K562 (cell line): ENCODE results near the gene HMGA1. TPM values are rescaled to one million over a fixed set of nuclear protein-coding genes. Genes with fewer than 3 reads are reported as not detected.

Source experiments
- CXXC5 ChIP-seq: fragments of 250-450 bp; sonication (Bioruptor Pico); IDR thresholded peaks from 2 replicates; pipeline ENCODE4 v1.8.0; 2022; ENCODE audit warnings: inconsistent platforms, mild to moderate bottlenecking, moderate library complexity
- FOXK1 ChIP-seq: sonication (generic); formaldehyde crosslinking; IDR thresholded peaks from 2 replicates; pipeline ENCODE4 v1.8.0; 2022; ENCODE audit warnings: missing genetic modification reagents, mild to moderate bottlenecking, borderline replicate concordance
- GATA2 ChIP-seq: sonication (generic); formaldehyde crosslinking; IDR thresholded peaks from 2 replicates; pipeline ENCODE4 v1.4.0; 2020; ENCODE audit warnings: mild to moderate bottlenecking, missing genetic modification reagents
- KAT7 ChIP-seq: sonication (generic); formaldehyde crosslinking; IDR thresholded peaks from 2 replicates; pipeline ENCODE4 v1.8.0; 2022; ENCODE audit warnings: missing genetic modification reagents, mild to moderate bottlenecking, borderline replicate concordance
- MCM5 ChIP-seq: fragments of 450-650 bp; IDR thresholded peaks from 2 replicates; pipeline ENCODE4 v1.6.1; 2016; ENCODE audit warnings: low read depth
- NFIC ChIP-seq: fragments of 450-650 bp; IDR thresholded peaks from 2 replicates; pipeline ENCODE4 v1.6.1; 2017; ENCODE audit warnings: mild to moderate bottlenecking, inconsistent platforms
- RBFOX2 ChIP-seq: fragments of 200-400 bp; formaldehyde crosslinking; IDR thresholded peaks from 2 replicates; pipeline ENCODE4 v1.6.1; 2017; ENCODE audit warnings: low read depth, mild to moderate bottlenecking, low read length, moderate library complexity
- REST ChIP-seq, 2 experiments: fragments of 450-650 bp; formaldehyde crosslinking in 1 of 2; IDR thresholded peaks; 2 replicates each; pipeline versions ENCODE4 v1.4.0 to v1.6.1; 2014 to 2020; ENCODE audit warnings: mild to moderate bottlenecking in 2 of 2, borderline replicate concordance in 1 of 2, low read depth in 1 of 2
- SRSF7 ChIP-seq: fragments of 200-400 bp; formaldehyde crosslinking; optimal IDR thresholded peaks from 2 replicates; pipeline ENCODE3; 2017; ENCODE audit warnings: mild to moderate bottlenecking, low read depth, low read length
- YY1 ChIP-seq, 3 experiments: IDR thresholded peaks; 2 replicates each; pipeline ENCODE4 v1.6.1; 2011; ENCODE audit warnings: low read length in 2 of 3, mild to moderate bottlenecking in 2 of 3, moderate library complexity in 2 of 3, borderline replicate concordance in 1 of 3, control low read depth in 1 of 3, low read depth in 1 of 3; ENCODE audit not compliant: insufficient read depth in 3 of 3, insufficient replicate concordance in 2 of 3, control insufficient read depth in 1 of 3, insufficient read length in 1 of 3; ENCODE audit errors: extremely low read depth in 1 of 3
- ZFP36 ChIP-seq: fragments of 150-350 bp; IDR thresholded peaks from 2 replicates; pipeline ENCODE4 v1.6.1; 2018; ENCODE audit warnings: low read length, low read depth; ENCODE audit not compliant: partially characterized antibody
- polyA plus RNA-seq, 8 experiments: library from polyadenylated mRNA; depleted of rRNA in 4 of 8; stranded (reverse) in 5 of 8; unstranded in 3 of 8; fragments of >200 nt; fragmentation: Nextera tagmentation in 2 of 8; fragmentation: Illumina TruSeq in 1 of 8; extraction: Ambion mirVana in 2 of 8; extraction: Trizol in 1 of 8; gene quantifications; 2 replicates each; pipeline versions ENCODE4 v1.2.1 to v1.2.3, GENCODE V29; 2011 to 2014; ENCODE audit warnings: inconsistent platforms in 1 of 8, missing spikeins in 1 of 8
- total RNA-seq, 7 experiments: library from RNA; depleted of rRNA in 6 of 7; stranded (reverse); fragments of >200 nt in 6 of 7; fragmentation: Illumina TruSeq in 2 of 7; extraction: Trizol in 2 of 7; gene quantifications; 2 replicates each; pipeline versions ENCODE4 v1.2.1 to v1.2.3, GENCODE V29; 2011 to 2021; ENCODE audit warnings: low replicate concordance in 1 of 7

Gene HMGA1
- total and polyA plus RNA-seq, 9 of the 15 experiments (the other 6 are each of a cell fraction or from before 2014, with no cell fraction given) = 27.8 to 1,947 (median 594) TPM

GRCh38 chr6:34223956-34224940 lies 12.4 kb upstream of the HMGA1 start (continued):
- TF ChIP-seq REST (IDR thresholded peaks at IDR 0.05; ENCODE audit: borderline replicate concordance) (peak; percentile 7; the same call in 1 of the 2 replicates), REST (CRISPR knock-in tag; IDR thresholded peaks at IDR 0.05; ENCODE audit: low read depth) (peak; percentile 82; the same call in 1 of the 2 replicates), KAT7 (CRISPR knock-in tag) (no peak; the same call in 1 of the 2 replicates), FOXK1 (CRISPR knock-in tag) (0 out of 2 replicates have a peak, but pooled peaks have one; percentile 68), GATA2 (CRISPR knock-in tag) (no peak), ZFP36 (peak; percentile 10), RBFOX2 (peak; percentile 93), CXXC5 (peak; percentile 92), SRSF7 (no peak), NFIC (peak; percentile 49; the same call in 1 of the 2 replicates), YY1 (IDR thresholded peaks at IDR 0.05; ENCODE audit: borderline replicate concordance in 1 of 3, control insufficient read depth in 1 of 3, extremely low read depth in 1 of 3, insufficient read depth in 3 of 3, insufficient read length in 1 of 3, insufficient replicate concordance in 2 of 3, low read depth in 1 of 3, low read length in 2 of 3) (peak in 2 of 3 experiments; percentile 49 to 56), MCM5 (no peak)
